Endothelial cell of umbilical vein (primary cell): Measurements from ENCODE around the gene SEC63. TPM values are rescaled to one million over a fixed set of nuclear protein-coding genes. Genes with fewer than 3 reads are reported as not detected.

Experiments used
- BruUV-seq: library from RNA; stranded (reverse); fragments of 400-500 nt; replicated peaks from 2 replicates; lab custom pipeline; 2021; lab: Mats Ljungman, UMichigan
- CTCF ChIA-PET: fragments of 300-600, 350-600 bp; sonication (Branson Sonifier 250); formaldehyde crosslinking; loops from one replicate; lab custom pipeline; 2021; ENCODE audit warnings: antibody characterized with exemption, inconsistent platforms; lab: Charles Lee
- POLR2A ChIA-PET: fragments of 300-600, 350-600 bp; sonication (Branson Sonifier 250); formaldehyde crosslinking; loops from one replicate; lab custom pipeline; 2021; ENCODE audit warnings: antibody characterized with exemption, inconsistent platforms; lab: Charles Lee
- DNase-seq: peaks from one replicate; pipeline ENCODE4 v3.0.0-alpha.2; 2011; ENCODE audit warnings: low read depth, low spot score
- FAIRE-seq: peaks from 2 replicates; lab custom pipeline; 2011; peaks lifted over from hg19 to GRCh38; lab: Jason Lieb, UNC
- H2AFZ ChIP-seq: 2 replicates; pipeline ENCODE4 v1.6.0; 2012; ENCODE audit warnings: low read depth, low read length, control low read depth, inconsistent platforms
- H3K27ac ChIP-seq: 2 replicates; pipeline ENCODE4 v1.5.1; 2011; ENCODE audit warnings: low read depth, mild to moderate bottlenecking, control low read depth, low read length, moderate library complexity; ENCODE audit not compliant: insufficient read depth
- H3K27me3 ChIP-seq, 2 experiments: 2 replicates each; pipeline versions ENCODE4 v1.6.0 to v1.6.1; 2011; ENCODE audit warnings: low read length in 2 of 2, mixed read lengths in 1 of 2; ENCODE audit not compliant: control insufficient read depth in 2 of 2, insufficient read depth in 2 of 2
- H3K36me3 ChIP-seq, 2 experiments: 2 replicates in 1 of 2; 3 replicates in 1 of 2; pipeline ENCODE4 v1.5.1; 2011; ENCODE audit warnings: low read length in 2 of 2, mild to moderate bottlenecking in 1 of 2, moderate library complexity in 1 of 2; ENCODE audit not compliant: control insufficient read depth in 2 of 2, insufficient read depth in 2 of 2; ENCODE audit errors: extremely low read depth in 1 of 2
- H3K4me1 ChIP-seq: 3 replicates; pipeline ENCODE4 v1.5.1; 2011; ENCODE audit warnings: mild to moderate bottlenecking, low read length; ENCODE audit not compliant: control insufficient read depth, insufficient read depth; ENCODE audit errors: extremely low read depth
- H3K4me2 ChIP-seq: 2 replicates; pipeline ENCODE4 v1.6.1; 2011; ENCODE audit warnings: low read length, control low read depth, mixed read lengths; ENCODE audit not compliant: insufficient read depth
- H3K4me3 ChIP-seq, 3 experiments: fragments of 200-600 bp in 1 of 3; sonication (generic), shearing (Covaris generic) in 1 of 3; replicated peaks in 1 of 3; 2 replicates each; pipeline ENCODE4 v1.5.1; 2011 to 2016; ENCODE audit warnings: control low read depth in 3 of 3, low read length in 3 of 3, mild to moderate bottlenecking in 2 of 3, inconsistent platforms in 1 of 3, low read depth in 1 of 3, moderate library complexity in 1 of 3; ENCODE audit not compliant: insufficient read depth in 1 of 3
- H3K79me2 ChIP-seq: 2 replicates; pipeline ENCODE4 v1.6.0; 2012; ENCODE audit warnings: low read length, inconsistent platforms; ENCODE audit not compliant: control insufficient read depth, insufficient read depth
- H3K9ac ChIP-seq: replicated peaks from 2 replicates; pipeline ENCODE3; 2011; ENCODE audit warnings: low read length, control low read depth; ENCODE audit not compliant: insufficient read depth; ENCODE audit errors: extremely low read depth
- H3K9me1 ChIP-seq: replicated peaks from 3 replicates; pipeline ENCODE4 v1.6.0; 2011; ENCODE audit warnings: mild to moderate bottlenecking, low read length; ENCODE audit not compliant: control insufficient read depth, insufficient read depth; ENCODE audit errors: extremely low read depth
- H3K9me3 ChIP-seq: replicated peaks from 2 replicates; pipeline ENCODE4 v1.5.1; 2012; ENCODE audit warnings: low read length, inconsistent platforms; ENCODE audit not compliant: control insufficient read depth, insufficient read depth
- H4K20me1 ChIP-seq: replicated peaks from 2 replicates; pipeline ENCODE3; 2011; ENCODE audit warnings: mild to moderate bottlenecking, low read length; ENCODE audit not compliant: control insufficient read depth, insufficient read depth; ENCODE audit errors: extremely low read depth
- EZH2 ChIP-seq: IDR thresholded peaks from 2 replicates; pipeline ENCODE4 v1.6.1; 2012; ENCODE audit warnings: borderline replicate concordance, low read depth, mild to moderate bottlenecking, moderate library complexity, low read length, inconsistent platforms; ENCODE audit not compliant: severe bottlenecking
- FOS ChIP-seq: IDR thresholded peaks from 2 replicates; pipeline ENCODE4 v1.6.1; 2011; ENCODE audit warnings: mild to moderate bottlenecking, low read length, moderate library complexity, borderline replicate concordance; ENCODE audit not compliant: insufficient read depth
- GATA2 ChIP-seq: IDR thresholded peaks from 2 replicates; pipeline ENCODE4 v1.7.0; 2011; ENCODE audit warnings: low read depth, mild to moderate bottlenecking, moderate library complexity, mixed read lengths, low read length; ENCODE audit not compliant: insufficient read length, insufficient read depth
- JUN ChIP-seq: IDR thresholded peaks from 2 replicates; pipeline ENCODE4 v1.6.1; 2011; ENCODE audit warnings: borderline replicate concordance, low read depth; ENCODE audit not compliant: insufficient read length, insufficient read depth
- MYC ChIP-seq: IDR thresholded peaks from one replicate; pipeline ENCODE4 v1.6.1; 2011; ENCODE audit warnings: mild to moderate bottlenecking, low read depth, low read length
- POLR2A ChIP-seq: IDR thresholded peaks from 2 replicates; pipeline ENCODE4 v1.6.1; 2012; ENCODE audit warnings: low read depth, mild to moderate bottlenecking, control low read depth, low read length
- POLR2AphosphoS5 ChIP-seq: IDR thresholded peaks from 2 replicates; pipeline ENCODE4 v1.6.1; 2012; ENCODE audit warnings: low read depth, mild to moderate bottlenecking, control low read depth, low read length, moderate library complexity; ENCODE audit not compliant: insufficient read depth
- dilution Hi-C: fragments of 300-500 bp; cut with MboI; formaldehyde crosslinking; loops from one replicate; pipeline ENCODE4 v1.15.0; 2019; ENCODE audit warnings: low sequenced_read_pairs; ENCODE audit not compliant: extremely low pct_ligation_motif_present
- intact Hi-C: fragments of 100-400 bp; cut with micrococcal nuclease; formaldehyde crosslinking; loops from one replicate; pipeline ENCODE4 v1.10.0; 2022
- polyA plus RNA-seq, 4 experiments: library from polyadenylated mRNA; depleted of rRNA in 3 of 4; stranded (reverse) in 3 of 4; unstranded in 1 of 4; fragments of >200 nt; gene quantifications; 2 replicates each; pipeline versions ENCODE4 v1.2.1 to v1.2.3, GENCODE V29; 2011 to 2012; ENCODE audit warnings: missing spikeins in 1 of 4
- total RNA-seq: library from RNA; stranded (reverse); gene quantifications from 2 replicates; pipeline ENCODE4 v1.2.3, GENCODE V29; 2021
- TF ChIP-seq, protein P1 (sequence below), 2 donors: IDR thresholded peaks; 1 replicate in 1 of 2; 2 replicates in 1 of 2; pipeline ENCODE4 v1.5.1; 2011; ENCODE audit warnings: low read length in 2 of 2, mild to moderate bottlenecking in 2 of 2, moderate library complexity in 2 of 2, control low read depth in 1 of 2, inconsistent platforms in 1 of 2, low read depth in 1 of 2; ENCODE audit not compliant: insufficient read depth in 1 of 2; ENCODE audit errors: extremely low read depth in 1 of 2

Gene SEC63
- total and polyA plus RNA-seq, 2 donors (not counting 3 experiments of a cell fraction or from before 2014, with no cell fraction given): 14.8 to 132 TPM

DNA sequence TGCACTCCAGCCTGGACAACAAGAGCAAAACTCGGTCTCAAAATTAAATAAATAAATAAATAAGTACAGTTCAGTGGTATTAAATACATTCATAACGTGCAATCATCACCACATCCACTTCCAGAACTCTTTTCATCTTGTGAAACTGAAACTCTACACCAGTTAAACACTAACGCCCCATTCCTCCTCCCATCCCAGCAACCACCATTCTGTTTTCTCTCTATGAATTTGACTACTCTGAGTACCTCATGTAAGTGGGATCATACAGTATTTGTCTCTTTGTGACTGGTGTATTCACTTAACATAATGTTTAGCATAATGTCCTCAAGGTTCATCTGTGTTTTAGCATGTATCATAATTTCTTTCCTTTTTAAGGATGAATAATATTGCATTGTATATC, 104.8 kb downstream of the SEC63 start:
- Histone ChIP-seq H4K20me1 (no peaks in the 10 kb centered on the region), H3K27ac (no peak overlapping the region), H3K9me3 (no peaks in the 10 kb centered on the region), H3K36me3 (no peaks in the 10 kb centered on the region), H3K4me1 (peaks cover 5% of the 10 kb centered on the region), H3K9me1 (no peaks in the 10 kb centered on the region), H2AFZ (no peak overlapping the region), H3K79me2 (no peaks in the 10 kb centered on the region), H3K4me3 (no peak overlapping the region), H3K4me2 (no peak overlapping the region), H3K9ac (no peak overlapping the region), H3K27me3 (peaks cover 0 to 8% of the 10 kb centered on the region in 2 experiments)
- BruUV-seq: no TSS peak
- dilution Hi-C loops: no loop called here
- no peak for TF ChIP-seq EZH2
- TF ChIP-seq, protein P1, sequence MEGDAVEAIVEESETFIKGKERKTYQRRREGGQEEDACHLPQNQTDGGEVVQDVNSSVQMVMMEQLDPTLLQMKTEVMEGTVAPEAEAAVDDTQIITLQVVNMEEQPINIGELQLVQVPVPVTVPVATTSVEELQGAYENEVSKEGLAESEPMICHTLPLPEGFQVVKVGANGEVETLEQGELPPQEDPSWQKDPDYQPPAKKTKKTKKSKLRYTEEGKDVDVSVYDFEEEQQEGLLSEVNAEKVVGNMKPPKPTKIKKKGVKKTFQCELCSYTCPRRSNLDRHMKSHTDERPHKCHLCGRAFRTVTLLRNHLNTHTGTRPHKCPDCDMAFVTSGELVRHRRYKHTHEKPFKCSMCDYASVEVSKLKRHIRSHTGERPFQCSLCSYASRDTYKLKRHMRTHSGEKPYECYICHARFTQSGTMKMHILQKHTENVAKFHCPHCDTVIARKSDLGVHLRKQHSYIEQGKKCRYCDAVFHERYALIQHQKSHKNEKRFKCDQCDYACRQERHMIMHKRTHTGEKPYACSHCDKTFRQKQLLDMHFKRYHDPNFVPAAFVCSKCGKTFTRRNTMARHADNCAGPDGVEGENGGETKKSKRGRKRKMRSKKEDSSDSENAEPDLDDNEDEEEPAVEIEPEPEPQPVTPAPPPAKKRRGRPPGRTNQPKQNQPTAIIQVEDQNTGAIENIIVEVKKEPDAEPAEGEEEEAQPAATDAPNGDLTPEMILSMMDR (IDR thresholded peaks at IDR 0.05; ENCODE audit: extremely low read depth in 1 of 2, insufficient read depth in 1 of 2, low read depth in 1 of 2, low read length in 2 of 2): no peak
- no peak for TF ChIP-seq FOS
- TF ChIP-seq JUN: no peak
- no peak for TF ChIP-seq POLR2A
- TF ChIP-seq POLR2AphosphoS5: no peak
- ChIA-PET POLR2A (no interaction called here), CTCF (no interaction called here)
- intact Hi-C loops: no loop called here
- no peak for DNase-seq
- no peak for FAIRE-seq

GRCh38 chr6:107849325-107849724, 108.7 kb downstream of the SEC63 start:
- Histone ChIP-seq H2AFZ (no peak overlapping the region), H3K36me3 (no peaks in the 10 kb centered on the region), H3K9me3 (no peaks in the 10 kb centered on the region), H3K4me2 (no peak overlapping the region), H4K20me1 (no peaks in the 10 kb centered on the region), H3K9me1 (no peaks in the 10 kb centered on the region), H3K79me2 (no peaks in the 10 kb centered on the region), H3K4me1 (peaks cover 5% of the 10 kb centered on the region), H3K4me3 (no peak overlapping the region), H3K9ac (no peak overlapping the region), H3K27me3 (peaks cover 8 to 23% of the 10 kb centered on the region in 2 experiments), H3K27ac (no peak overlapping the region)
- intact Hi-C loops (loop anchor here (2.0 to 10.0 kb wide), 3 partner anchors 441 to 732 kb away; partner anchors contain the start of gene BEND3), dilution Hi-C loops (no loop called here)
- FAIRE-seq: no peak
- ChIA-PET CTCF (interaction anchor here (0.8 to 4.0 kb wide), 19 partner anchors 13 to 733 kb away, joined by 3 to 36 read pairs (median 6); partner anchors contain the start of gene SEC63), POLR2A (no interaction called here)
- no TSS peak for BruUV-seq
- TF ChIP-seq EZH2 (no peak), POLR2A (no peak), JUN (no peak), GATA2 (no peak), FOS (no peak), MYC (no peak), POLR2AphosphoS5 (no peak)
- TF ChIP-seq, protein P1 (IDR thresholded peaks at IDR 0.05; ENCODE audit: extremely low read depth in 1 of 2, insufficient read depth in 1 of 2, low read depth in 1 of 2, low read length in 2 of 2): no peak
- no peak for DNase-seq
